Spleen (tissue), 11 donors: ENCODE results near the gene FERMT2. TPM values are rescaled to one million over a fixed set of nuclear protein-coding genes. Genes with fewer than 3 reads are reported as not detected.

Experiments used
- DNase-seq: peaks from one replicate; pipeline ENCODE4 v3.0.0-alpha.2; 2020
- H3K27ac ChIP-seq, 8 donors: fragments of 200-600 bp; sonication (generic) in 7 of 8; 1 replicate in 4 of 8; 2 replicates in 4 of 8; pipeline versions ENCODE4 v1.5.0 to v1.8.0; 2016 to 2021; ENCODE audit warnings: inconsistent platforms in 4 of 8, mild to moderate bottlenecking in 4 of 8, moderate library complexity in 1 of 8
- H3K27me3 ChIP-seq, 7 donors: fragments of 200-600 bp; sonication (generic) in 6 of 7; replicated peaks in 1 of 7; 1 replicate in 4 of 7; 2 replicates in 3 of 7; pipeline versions ENCODE4 v1.5.0 to v1.8.0; 2016 to 2021; ENCODE audit warnings: inconsistent platforms in 3 of 7, mild to moderate bottlenecking in 1 of 7
- H3K36me3 ChIP-seq, 6 donors: fragments of 200-600 bp; sonication (generic) in 5 of 6; 1 replicate in 4 of 6; 2 replicates in 2 of 6; pipeline versions ENCODE4 v1.5.0 to v1.8.0; 2016 to 2021; ENCODE audit warnings: inconsistent platforms in 2 of 6
- H3K4me1 ChIP-seq, 6 donors: fragments of 200-600 bp; sonication (generic) in 5 of 6; 1 replicate in 3 of 6; 2 replicates in 3 of 6; pipeline versions ENCODE4 v1.5.0 to v1.8.0; 2016 to 2021; ENCODE audit warnings: inconsistent platforms in 3 of 6
- H3K4me3 ChIP-seq, 8 donors: fragments of 200-600 bp; sonication (generic) in 7 of 8; 1 replicate in 4 of 8; 2 replicates in 4 of 8; pipeline versions ENCODE4 v1.5.0 to v1.8.0; 2016 to 2021; ENCODE audit warnings: inconsistent platforms in 4 of 8, mild to moderate bottlenecking in 4 of 8, moderate library complexity in 2 of 8
- H3K9me3 ChIP-seq, 8 donors: fragments of 200-600 bp; sonication (generic) in 7 of 8; 1 replicate in 4 of 8; 2 replicates in 4 of 8; pipeline versions ENCODE4 v1.5.0 to v1.8.0; 2016 to 2021; ENCODE audit warnings: inconsistent platforms in 4 of 8
- POLR2A ChIP-seq, 3 donors: fragments of 450-650 bp; IDR thresholded peaks; one replicate each; pipeline ENCODE4 v1.5.1; 2017; ENCODE audit warnings: antibody characterized with exemption in 3 of 3, mild to moderate bottlenecking in 1 of 3
- POLR2AphosphoS5 ChIP-seq, 3 donors: sonication (generic); formaldehyde crosslinking; IDR thresholded peaks; one replicate each; pipeline ENCODE4 v1.5.1; 2017; ENCODE audit warnings: antibody characterized with exemption in 3 of 3
- WGBS, 5 donors: extraction: QIAGEN DNeasy Blood & Tissue Kit in 3 of 5; methylation state at CpG; one replicate each; pipeline versions ENCODE4 v1.1.5 to v1.1.7; 2013 to 2018; 5-methylcytosine and 5-hydroxymethylcytosine counted together
- intact Hi-C: fragments of 100-400 bp; cut with DNase I; formaldehyde crosslinking; loops from one replicate; pipeline ENCODE4 v1.15.0; 2023; ENCODE audit warnings: low total_unique reads
- polyA plus RNA-seq, 3 donors: library from polyadenylated mRNA; stranded (reverse); fragments of 200-250 nt; gene quantifications; one replicate each; pipeline ENCODE4 v1.2.1, GENCODE V29; 2013
- total RNA-seq, 7 donors: library from RNA; depleted of rRNA in 3 of 7; stranded (reverse); fragments of >200 nt in 3 of 7; fragmentation: NEBNext Ultra II Directional in 4 of 7; extraction: Animal tissue kit (Norgen Biotek cat#: 25700) in 4 of 7; gene quantifications; one replicate each; pipeline versions ENCODE4 v1.1.0 to v1.2.1, GENCODE V29; 2016 to 2021
- TF ChIP-seq, protein P1 (sequence below), 11 experiments: fragments of 200-600 bp in 7 of 11; fragments of 450-650 bp in 4 of 11; sonication (generic) in 4 of 11; IDR thresholded peaks in 8 of 11; conservative IDR thresholded peaks in 3 of 11; 1 replicate in 7 of 11; 2 replicates in 4 of 11; pipeline versions ENCODE4 v1.4.0 to v1.8.0; 2016 to 2021; ENCODE audit warnings: antibody characterized with exemption in 11 of 11, inconsistent platforms in 4 of 11, mild to moderate bottlenecking in 1 of 11
- donor health status: healthy with polysubstance abuse.
- donor health status: DM: no; HTN: no; CAD: no; lungs with moderate emphysema.
- donor health status: DM: no; HTN: no; CAD: no.
- donor health status: Bipolar disorder and iron deficiency.
- donor health status: healthy.
- donor health status: DM: no; HTN: no; CAD: no.
- donor health status: DM: yes; HTN: yes; CAD: no.

Gene FERMT2
- total and polyA plus RNA-seq, 10 donors = 10.5 to 94.5 (median 52.7) TPM

DNA sequence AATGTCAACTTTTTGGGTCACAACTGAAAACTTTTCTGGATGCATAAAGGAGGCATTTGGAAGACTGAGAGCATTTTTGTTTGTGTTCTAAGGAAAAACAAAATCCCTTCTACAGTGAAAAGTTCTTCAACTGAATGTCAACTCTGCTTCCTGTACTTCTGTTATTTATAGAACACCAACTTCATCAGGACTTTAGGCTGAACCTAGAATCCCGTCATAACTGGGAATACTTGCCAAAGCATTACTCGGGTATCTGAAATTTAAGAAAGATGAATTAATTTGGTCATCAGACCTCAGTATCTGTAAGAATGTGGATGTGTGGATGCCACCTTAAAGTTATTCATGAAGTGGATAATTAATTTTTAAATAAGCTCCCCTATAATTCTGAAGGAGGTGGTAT lies 73.2 kb downstream of the FERMT2 start:
- intact Hi-C loops = no loop called here

DNA sequence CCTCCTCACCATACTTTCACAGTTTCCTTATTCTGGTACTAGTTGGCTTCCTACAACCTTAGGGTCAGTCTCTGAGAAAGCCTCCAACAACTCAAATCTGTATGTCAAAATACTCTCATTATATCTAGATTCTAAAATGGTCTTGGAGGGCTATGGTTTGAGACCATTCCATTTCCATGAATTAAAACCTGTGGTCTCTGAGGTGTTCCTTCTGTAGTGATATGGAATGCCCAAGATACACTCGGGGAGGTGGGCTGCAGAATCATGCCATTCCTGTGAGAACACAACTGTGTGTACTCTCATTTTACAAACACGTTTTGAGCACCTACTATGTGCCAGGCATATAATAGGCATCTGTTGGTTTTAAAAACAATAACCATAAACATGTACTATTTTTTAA lies 74.0 kb downstream of the FERMT2 start:
- H3K27me3 ChIP-seq = no peaks in the 10 kb centered on the region
- no peaks in the 10 kb centered on the region for H3K9me3 ChIP-seq
- DNase-seq = no peak
- intact Hi-C loops = no loop called here
- H3K27ac ChIP-seq = peak overlapping the region in 1 of 8 donors; percentile 6
- TF ChIP-seq, protein P1, sequence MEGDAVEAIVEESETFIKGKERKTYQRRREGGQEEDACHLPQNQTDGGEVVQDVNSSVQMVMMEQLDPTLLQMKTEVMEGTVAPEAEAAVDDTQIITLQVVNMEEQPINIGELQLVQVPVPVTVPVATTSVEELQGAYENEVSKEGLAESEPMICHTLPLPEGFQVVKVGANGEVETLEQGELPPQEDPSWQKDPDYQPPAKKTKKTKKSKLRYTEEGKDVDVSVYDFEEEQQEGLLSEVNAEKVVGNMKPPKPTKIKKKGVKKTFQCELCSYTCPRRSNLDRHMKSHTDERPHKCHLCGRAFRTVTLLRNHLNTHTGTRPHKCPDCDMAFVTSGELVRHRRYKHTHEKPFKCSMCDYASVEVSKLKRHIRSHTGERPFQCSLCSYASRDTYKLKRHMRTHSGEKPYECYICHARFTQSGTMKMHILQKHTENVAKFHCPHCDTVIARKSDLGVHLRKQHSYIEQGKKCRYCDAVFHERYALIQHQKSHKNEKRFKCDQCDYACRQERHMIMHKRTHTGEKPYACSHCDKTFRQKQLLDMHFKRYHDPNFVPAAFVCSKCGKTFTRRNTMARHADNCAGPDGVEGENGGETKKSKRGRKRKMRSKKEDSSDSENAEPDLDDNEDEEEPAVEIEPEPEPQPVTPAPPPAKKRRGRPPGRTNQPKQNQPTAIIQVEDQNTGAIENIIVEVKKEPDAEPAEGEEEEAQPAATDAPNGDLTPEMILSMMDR (IDR thresholded peaks at IDR 0.05 in 8 of 11, conservative IDR thresholded peaks at IDR 0.05 in 3 of 11) = no peak
- no peak for TF ChIP-seq POLR2A (IDR thresholded peaks at IDR 0.05)
- TF ChIP-seq POLR2AphosphoS5 (IDR thresholded peaks at IDR 0.05) = no peak
- H3K4me3 ChIP-seq = no peak overlapping the region
- 75 to 89% (median 77%) methylated on average over 2 of the region's 2 CpGs for WGBS, 5 donors
- peaks cover 0 to 29% (median 4%) of the 10 kb centered on the region in 6 donors for H3K4me1 ChIP-seq
- peaks cover 0 to 40% (median 5%) of the 10 kb centered on the region in 6 donors for H3K36me3 ChIP-seq

More for the DNA sequence above, 73.2 kb downstream of the FERMT2 start:
- Histone ChIP-seq H3K9me3 (no peaks in the 10 kb centered on the region), H3K4me1 (peaks cover 0 to 29% (median 4%) of the 10 kb centered on the region in 6 donors), H3K27ac (peak overlapping the region in 2 of 8 donors; percentile 26 to 39), H3K4me3 (no peak overlapping the region), H3K27me3 (no peaks in the 10 kb centered on the region), H3K36me3 (peaks cover 0 to 31% (median under 1%) of the 10 kb centered on the region in 6 donors)
- no peak for TF ChIP-seq POLR2A (IDR thresholded peaks at IDR 0.05)
- no peak for TF ChIP-seq POLR2AphosphoS5 (IDR thresholded peaks at IDR 0.05)
- TF ChIP-seq, protein P1 (IDR thresholded peaks at IDR 0.05 in 8 of 11, conservative IDR thresholded peaks at IDR 0.05 in 3 of 11) = no peak
- DNase-seq = no peak
- 28 to 45% (median 40%) methylated on average over 2 of the region's 2 CpGs for WGBS, 5 donors

DNA sequence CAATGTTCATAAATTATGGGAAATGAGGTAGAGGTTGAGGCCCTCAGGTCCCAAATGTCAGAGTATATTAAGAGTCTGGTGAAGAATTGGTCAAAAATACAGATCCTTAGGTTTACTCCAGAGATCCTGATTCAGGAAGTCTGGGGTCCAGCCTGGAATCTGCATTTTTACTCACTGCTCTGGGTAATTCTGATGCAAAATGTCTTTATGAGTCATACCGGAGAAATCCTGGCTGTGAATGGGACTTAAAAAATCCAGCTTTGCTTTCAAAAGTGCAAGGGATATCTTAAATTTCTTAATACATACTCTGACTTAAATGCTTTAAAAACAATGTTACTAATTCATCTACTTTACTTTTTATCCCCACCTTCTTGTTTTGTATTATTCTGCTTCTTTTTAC lies 74.5 kb downstream of the FERMT2 start:
- Histone ChIP-seq H3K4me1 (peaks cover 0 to 29% (median 4%) of the 10 kb centered on the region in 6 donors), H3K27me3 (no peaks in the 10 kb centered on the region), H3K4me3 (no peak overlapping the region), H3K9me3 (no peaks in the 10 kb centered on the region), H3K36me3 (peaks cover 0 to 44% (median 8%) of the 10 kb centered on the region in 6 donors), H3K27ac (peak overlapping the region in 1 of 8 donors; percentile 6)
- no peak for DNase-seq
- intact Hi-C loops = no loop called here
- 87 to 98% (median 92%) methylated on average over 1 of the region's 1 CpG for WGBS, 5 donors
- TF ChIP-seq, protein P1 (IDR thresholded peaks at IDR 0.05 in 8 of 11, conservative IDR thresholded peaks at IDR 0.05 in 3 of 11) = no peak
- no peak for TF ChIP-seq POLR2A (IDR thresholded peaks at IDR 0.05)

DNA sequence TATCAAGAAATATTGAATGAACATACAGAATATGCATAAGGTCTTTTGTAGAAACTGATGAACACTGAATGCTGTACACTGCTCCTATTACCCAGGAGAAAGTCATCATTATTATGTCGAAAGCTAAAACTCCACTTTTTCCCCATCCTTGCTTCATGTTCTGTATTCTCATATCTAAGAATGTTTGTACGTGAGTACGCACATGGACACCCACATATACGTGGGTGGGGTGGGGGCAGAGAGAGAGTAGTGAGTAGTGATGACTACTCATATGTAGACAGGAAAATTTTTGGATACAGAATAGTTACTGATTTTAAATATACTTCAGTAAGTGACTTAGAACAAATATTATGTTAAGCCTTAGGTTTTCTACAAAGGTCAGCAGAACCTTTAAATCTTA lies 75.1 kb downstream of the FERMT2 start:
- peaks cover 0 to 51% (median 8%) of the 10 kb centered on the region in 6 donors for H3K36me3 ChIP-seq
- DNase-seq = no peak
- intact Hi-C loops = no loop called here

More for the DNA sequence above, 75.1 kb downstream of the FERMT2 start:
- TF ChIP-seq, protein P1 (IDR thresholded peaks at IDR 0.05 in 8 of 11, conservative IDR thresholded peaks at IDR 0.05 in 3 of 11) = no peak
- TF ChIP-seq POLR2A (IDR thresholded peaks at IDR 0.05) (no peak), POLR2AphosphoS5 (IDR thresholded peaks at IDR 0.05) (no peak)
- WGBS, 5 donors = 87 to 94% (median 92%) methylated on average over 4 of the region's 4 CpGs
- no peaks in the 10 kb centered on the region for H3K27me3 ChIP-seq
- H3K9me3 ChIP-seq = no peaks in the 10 kb centered on the region
- H3K4me3 ChIP-seq = no peak overlapping the region
- peaks cover 0 to 29% (median 4%) of the 10 kb centered on the region in 6 donors for H3K4me1 ChIP-seq
- H3K27ac ChIP-seq = no peak overlapping the region
